ENCODE measurements around the gene MYO3B.

MYO3B gene

GRCh38 chr2:170492010-170492409 lies 314.1 kb downstream of the MYO3B start:
- DNase-seq = no peak

GRCh38 chr2:170493426-170494097 lies 315.6 kb downstream of the MYO3B start:
- no peak for DNase-seq

- no peak for DNase-seq
Observed at GRCh38 chr2:170495896-170496295, 317.9 kb downstream of the MYO3B start.

GRCh38 chr2:170498619-170499018 lies 320.7 kb downstream of the MYO3B start:
- no peak for DNase-seq

GRCh38 chr2:170500104-170500503 lies 322.2 kb downstream of the MYO3B start:
- no peak for DNase-seq

GRCh38 chr2:170500770-170501169 lies 322.8 kb downstream of the MYO3B start:
- DNase-seq = no peak

GRCh38 chr2:170501421-170502043 lies 323.6 kb downstream of the MYO3B start:
- no peak for DNase-seq

- no peak for DNase-seq
Observed at GRCh38 chr2:170502361-170503130, 324.6 kb downstream of the MYO3B start.

- DNase-seq = no peak
Observed at GRCh38 chr2:170503563-170503962, 325.6 kb downstream of the MYO3B start.

- DNase-seq = no peak
Observed at GRCh38 chr2:170503971-170504809, 326.2 kb downstream of the MYO3B start.

GRCh38 chr2:170504810-170505145 lies 326.8 kb downstream of the MYO3B start:
- no peak for DNase-seq

GRCh38 chr2:170505631-170506275 lies 327.8 kb downstream of the MYO3B start:
- DNase-seq = no peak

GRCh38 chr2:170509452-170510193 lies 331.7 kb downstream of the MYO3B start:
- peak; percentile 26 to 43 for DNase-seq

- no peak for DNase-seq
Observed at GRCh38 chr2:170512266-170512665, 334.3 kb downstream of the MYO3B start.

GRCh38 chr2:170514140-170514539 lies 336.2 kb downstream of the MYO3B start:
- DNase-seq = no peak

GRCh38 chr2:170517538-170517937 lies 339.6 kb downstream of the MYO3B start:
- no peak for DNase-seq

GRCh38 chr2:170518911-170519310 lies 341.0 kb downstream of the MYO3B start:
- no peak for DNase-seq

GRCh38 chr2:170521299-170521698 lies 343.4 kb downstream of the MYO3B start:
- DNase-seq = no peak

- no peak for DNase-seq
Observed at GRCh38 chr2:170523506-170523905, 345.6 kb downstream of the MYO3B start.

GRCh38 chr2:170524828-170525565 lies 347.1 kb downstream of the MYO3B start:
- no peak for DNase-seq

GRCh38 chr2:170525566-170525900 lies 347.6 kb downstream of the MYO3B start:
- no peak for DNase-seq

Data from activated T-cell treated with anti-CD3 and anti-CD28 coated beads, Interleukin-2, amount 50 U/mL, for 48 hours (primary cell).